ENCODE measurements around the gene FBP1. TPM values are rescaled to one million over a fixed set of nuclear protein-coding genes. Genes with fewer than 3 reads are reported as not detected.

The FBP1 gene
- total RNA-seq, 1 donor from 2014 or later = 1.6 TPM

- TF ChIP-seq, protein P1, sequence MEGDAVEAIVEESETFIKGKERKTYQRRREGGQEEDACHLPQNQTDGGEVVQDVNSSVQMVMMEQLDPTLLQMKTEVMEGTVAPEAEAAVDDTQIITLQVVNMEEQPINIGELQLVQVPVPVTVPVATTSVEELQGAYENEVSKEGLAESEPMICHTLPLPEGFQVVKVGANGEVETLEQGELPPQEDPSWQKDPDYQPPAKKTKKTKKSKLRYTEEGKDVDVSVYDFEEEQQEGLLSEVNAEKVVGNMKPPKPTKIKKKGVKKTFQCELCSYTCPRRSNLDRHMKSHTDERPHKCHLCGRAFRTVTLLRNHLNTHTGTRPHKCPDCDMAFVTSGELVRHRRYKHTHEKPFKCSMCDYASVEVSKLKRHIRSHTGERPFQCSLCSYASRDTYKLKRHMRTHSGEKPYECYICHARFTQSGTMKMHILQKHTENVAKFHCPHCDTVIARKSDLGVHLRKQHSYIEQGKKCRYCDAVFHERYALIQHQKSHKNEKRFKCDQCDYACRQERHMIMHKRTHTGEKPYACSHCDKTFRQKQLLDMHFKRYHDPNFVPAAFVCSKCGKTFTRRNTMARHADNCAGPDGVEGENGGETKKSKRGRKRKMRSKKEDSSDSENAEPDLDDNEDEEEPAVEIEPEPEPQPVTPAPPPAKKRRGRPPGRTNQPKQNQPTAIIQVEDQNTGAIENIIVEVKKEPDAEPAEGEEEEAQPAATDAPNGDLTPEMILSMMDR (conservative IDR thresholded peaks at IDR 0.05; ENCODE audit: low read depth, low read length) = no peak
- no peak for DNase-seq (ENCODE audit: low read depth)
- no peak overlapping the region for H3K4me3 ChIP-seq (ENCODE audit: low read depth, low read length)
Observed at GRCh38 chr9:94668418-94668927, 29.2 kb upstream of the FBP1 start.

GRCh38 chr9:94666364-94667099 is 27.2 kb upstream of the FBP1 start:
- no peak for DNase-seq (ENCODE audit: low read depth)
- H3K4me3 ChIP-seq (ENCODE audit: low read depth, low read length) = no peak overlapping the region
- TF ChIP-seq, protein P1 (conservative IDR thresholded peaks at IDR 0.05; ENCODE audit: low read depth, low read length) = no peak

DNA sequence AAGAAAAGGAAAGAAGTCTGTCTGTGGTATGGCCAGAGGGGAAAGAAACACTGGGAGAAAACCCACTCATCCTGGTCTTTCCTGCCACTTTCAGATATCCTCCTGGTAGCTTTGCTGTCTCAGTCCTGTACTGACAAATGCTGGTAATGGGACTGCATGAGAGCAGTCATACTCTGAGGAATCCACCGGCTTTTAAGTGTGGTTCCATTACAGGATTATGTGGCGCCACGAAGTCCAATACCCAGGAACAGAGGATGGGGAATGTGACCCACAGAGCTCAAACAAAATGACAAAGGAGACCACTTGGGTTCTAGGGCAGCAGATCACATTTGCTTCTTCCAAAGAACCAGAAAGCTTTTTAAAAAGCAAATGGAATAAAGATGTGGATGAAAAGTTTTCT is 26.3 kb upstream of the FBP1 start:
- no peak overlapping the region for H3K4me3 ChIP-seq (ENCODE audit: low read depth, low read length)
- no peak for DNase-seq (ENCODE audit: low read depth)
- TF ChIP-seq, protein P1 (conservative IDR thresholded peaks at IDR 0.05; ENCODE audit: low read depth, low read length) = no peak

DNA sequence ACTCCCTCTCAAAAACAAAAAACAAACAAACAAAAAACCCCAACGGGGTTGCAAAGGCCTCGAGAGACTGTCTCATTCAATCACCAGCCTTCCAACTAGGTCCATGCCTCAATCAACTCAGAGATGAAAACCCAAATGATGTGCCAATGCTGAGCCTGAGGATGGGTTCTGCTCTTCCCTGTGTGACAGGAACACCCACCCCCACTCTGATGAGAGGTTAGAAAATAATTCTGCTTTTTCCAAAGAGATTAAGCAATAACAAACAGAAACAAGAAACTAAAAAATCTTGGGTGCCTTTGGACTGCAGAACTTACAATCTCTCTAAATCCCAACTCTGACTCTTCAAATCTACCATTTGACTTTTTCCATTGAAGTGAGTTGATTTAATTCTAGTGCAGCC is 25.5 kb upstream of the FBP1 start:
- TF ChIP-seq, protein P1 (conservative IDR thresholded peaks at IDR 0.05; ENCODE audit: low read depth, low read length) = no peak
- no peak overlapping the region for H3K4me3 ChIP-seq (ENCODE audit: low read depth, low read length)
- no peak for DNase-seq (ENCODE audit: low read depth)

GRCh38 chr9:94663640-94664039 is 24.3 kb upstream of the FBP1 start:
- TF ChIP-seq, protein P1 (conservative IDR thresholded peaks at IDR 0.05; ENCODE audit: low read depth, low read length) = no peak
- no peak for DNase-seq (ENCODE audit: low read depth)
- H3K4me3 ChIP-seq (ENCODE audit: low read depth, low read length) = no peak overlapping the region

- TF ChIP-seq, protein P1 (conservative IDR thresholded peaks at IDR 0.05; ENCODE audit: low read depth, low read length) = no peak
- no peak overlapping the region for H3K4me3 ChIP-seq (ENCODE audit: low read depth, low read length)
- no peak for DNase-seq (ENCODE audit: low read depth)
Observed at GRCh38 chr9:94663140-94663539, 23.8 kb upstream of the FBP1 start.

All from epithelial cell of proximal tubule (primary cell).